ENCODE data around the gene SPIB.

DNA sequence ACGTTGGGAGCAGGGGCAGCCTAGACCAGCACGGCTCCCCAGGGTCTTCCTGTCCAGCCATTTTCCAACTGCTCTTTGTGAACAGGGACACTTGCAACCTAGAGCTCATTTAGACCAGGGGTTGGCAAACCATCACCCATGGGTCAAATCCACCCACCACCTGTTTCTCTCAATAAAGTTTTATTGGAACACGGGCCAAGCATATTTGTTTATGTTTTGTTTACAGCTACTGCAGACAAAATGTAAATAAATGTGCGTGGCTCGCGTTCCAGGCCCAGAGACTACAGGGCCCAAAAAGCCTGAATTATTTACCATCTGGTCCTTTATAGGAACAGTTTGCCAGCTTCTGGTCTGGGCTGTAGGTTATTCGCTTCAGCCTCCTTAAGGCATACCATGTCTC is 44.2 kb downstream of the SPIB start:
- TF ChIP-seq CTCF (IDR thresholded peaks at IDR 0.05) (no peak), POLR2AphosphoS5 (IDR thresholded peaks at IDR 0.05) (no peak)

Measured in sigmoid colon (tissue), 4 donors.